ENCODE results near the gene APOB. TPM values are rescaled to one million over a fixed set of nuclear protein-coding genes. Genes with fewer than 3 reads are reported as not detected.
A peak's percentile ranks its signal among the peaks of the same experiment; 100 is the strongest.

APOB gene
- total and polyA plus RNA-seq, 2 of the 13 experiments (the other 11 are each of a cell fraction or from before 2014, with no cell fraction given), result 1,569 to 2,515 TPM

GRCh38 chr2:21018290-21018689, 25.6 kb downstream of the APOB start:
- Histone ChIP-seq H3K27me3 (ENCODE audit: control insufficient read depth in 1 of 2, insufficient read depth in 2 of 2, low read length in 2 of 2) (no peaks in the 10 kb centered on the region), H4K20me1 (ENCODE audit: insufficient read depth, low read length) (peaks cover 96% of the 10 kb centered on the region), H3K4me2 (ENCODE audit: low read depth, low read length) (no peak overlapping the region), H3K4me1 (ENCODE audit: insufficient read depth, low read length) (peaks cover 84% of the 10 kb centered on the region), H3K27ac (ENCODE audit: extremely low read length, insufficient read depth, low read length) (peak overlapping the region; percentile 27), H2AFZ (ENCODE audit: low read length) (no peak overlapping the region), H3K36me3 (replicated peaks in 1 of 2; ENCODE audit: control insufficient read depth in 1 of 2, insufficient read depth in 2 of 2, low read length in 2 of 2) (peaks cover 73 to 96% of the 10 kb centered on the region in 2 experiments), H3K9me3 (ENCODE audit: low read length) (no peaks in the 10 kb centered on the region), H3K9ac (ENCODE audit: insufficient read depth, low read depth, low read length) (no peak overlapping the region), H3K79me2 (ENCODE audit: insufficient read depth, low read length) (peaks cover 13% of the 10 kb centered on the region), H3K4me3 (replicated peaks in 1 of 3; ENCODE audit: insufficient read depth in 1 of 3, low read depth in 2 of 3, low read length in 3 of 3) (no peak overlapping the region)
- no peak for FAIRE-seq
- ChIA-PET CTCF (ENCODE audit: low intra/inter-chr PET ratio, low total read pairs) (no interaction called here), POLR2A (interaction anchor here (1.5 to 8.4 kb wide), 4 partner anchors 10 to 99 kb away, joined by 4 to 81 read pairs (median 10); no protein-coding TSS in a partner anchor)
- BruUV-seq (replicated peaks), result no TSS peak
- DNase-seq (ENCODE audit: low spot score), result no peak
- intact Hi-C loops (cut with micrococcal nuclease; ENCODE audit: unreplicated experiment) (no loop called here), in situ Hi-C loops (cut with HindIII; ENCODE audit: extremely low pct_ligation_motif_present, low pct_unique_long_range_greater_than_20kb) (no loop called here)
- WGBS (ENCODE audit: low lambda C conversion rate), result 97% methylated on average over 2 of the region's 2 CpGs
- ATAC-seq, result peak; percentile 0; the same call in 1 of the 3 replicates
- TF ChIP-seq JUNB (CRISPR knock-in tag; IDR thresholded peaks at IDR 0.05; ENCODE audit: borderline replicate concordance) (no peak), ZNF337 (CRISPR knock-in tag; IDR thresholded peaks at IDR 0.05; ENCODE audit: borderline replicate concordance, low read depth) (no peak; the same call in 1 of the 2 replicates), RXRA (CRISPR knock-in tag; IDR thresholded peaks at IDR 0.05) (no peak), ZNF615 (CRISPR knock-in tag; IDR thresholded peaks at IDR 0.05; ENCODE audit: borderline replicate concordance) (no peak), ZNF549 (CRISPR knock-in tag; IDR thresholded peaks at IDR 0.05) (no peak), ZNF256 (CRISPR knock-in tag; conservative IDR thresholded peaks at IDR 0.05) (no peak), RARA (CRISPR knock-in tag; IDR thresholded peaks at IDR 0.05) (no peak), NONO (IDR thresholded peaks at IDR 0.05) (no peak), NONO (CRISPR knock-in tag; conservative IDR thresholded peaks at IDR 0.05) (no peak; the same call in 1 of the 2 replicates), ISL2 (CRISPR knock-in tag; IDR thresholded peaks at IDR 0.05) (no peak), MAF1 (CRISPR knock-in tag; IDR thresholded peaks at IDR 0.05; ENCODE audit: borderline replicate concordance) (no peak)
- TF ChIP-seq, protein P1, sequence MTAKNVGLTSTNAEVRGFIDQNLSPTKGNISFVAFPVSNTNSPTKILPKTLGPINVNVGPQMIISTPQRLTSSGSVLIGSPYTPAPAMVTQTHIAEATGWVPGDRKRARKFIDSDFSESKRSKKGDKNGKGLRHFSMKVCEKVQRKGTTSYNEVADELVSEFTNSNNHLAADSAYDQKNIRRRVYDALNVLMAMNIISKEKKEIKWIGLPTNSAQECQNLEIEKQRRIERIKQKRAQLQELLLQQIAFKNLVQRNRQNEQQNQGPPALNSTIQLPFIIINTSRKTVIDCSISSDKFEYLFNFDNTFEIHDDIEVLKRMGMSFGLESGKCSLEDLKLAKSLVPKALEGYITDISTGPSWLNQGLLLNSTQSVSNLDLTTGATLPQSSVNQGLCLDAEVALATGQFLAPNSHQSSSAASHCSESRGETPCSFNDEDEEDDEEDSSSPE (CRISPR knock-in tag; IDR thresholded peaks at IDR 0.05), result no peak
- TF ChIP-seq, protein P2, sequence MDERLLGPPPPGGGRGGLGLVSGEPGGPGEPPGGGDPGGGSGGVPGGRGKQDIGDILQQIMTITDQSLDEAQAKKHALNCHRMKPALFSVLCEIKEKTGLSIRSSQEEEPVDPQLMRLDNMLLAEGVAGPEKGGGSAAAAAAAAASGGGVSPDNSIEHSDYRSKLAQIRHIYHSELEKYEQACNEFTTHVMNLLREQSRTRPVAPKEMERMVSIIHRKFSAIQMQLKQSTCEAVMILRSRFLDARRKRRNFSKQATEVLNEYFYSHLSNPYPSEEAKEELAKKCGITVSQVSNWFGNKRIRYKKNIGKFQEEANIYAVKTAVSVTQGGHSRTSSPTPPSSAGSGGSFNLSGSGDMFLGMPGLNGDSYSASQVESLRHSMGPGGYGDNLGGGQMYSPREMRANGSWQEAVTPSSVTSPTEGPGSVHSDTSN (CRISPR knock-in tag; IDR thresholded peaks at IDR 0.05), result no peak
- TF ChIP-seq, protein P3, sequence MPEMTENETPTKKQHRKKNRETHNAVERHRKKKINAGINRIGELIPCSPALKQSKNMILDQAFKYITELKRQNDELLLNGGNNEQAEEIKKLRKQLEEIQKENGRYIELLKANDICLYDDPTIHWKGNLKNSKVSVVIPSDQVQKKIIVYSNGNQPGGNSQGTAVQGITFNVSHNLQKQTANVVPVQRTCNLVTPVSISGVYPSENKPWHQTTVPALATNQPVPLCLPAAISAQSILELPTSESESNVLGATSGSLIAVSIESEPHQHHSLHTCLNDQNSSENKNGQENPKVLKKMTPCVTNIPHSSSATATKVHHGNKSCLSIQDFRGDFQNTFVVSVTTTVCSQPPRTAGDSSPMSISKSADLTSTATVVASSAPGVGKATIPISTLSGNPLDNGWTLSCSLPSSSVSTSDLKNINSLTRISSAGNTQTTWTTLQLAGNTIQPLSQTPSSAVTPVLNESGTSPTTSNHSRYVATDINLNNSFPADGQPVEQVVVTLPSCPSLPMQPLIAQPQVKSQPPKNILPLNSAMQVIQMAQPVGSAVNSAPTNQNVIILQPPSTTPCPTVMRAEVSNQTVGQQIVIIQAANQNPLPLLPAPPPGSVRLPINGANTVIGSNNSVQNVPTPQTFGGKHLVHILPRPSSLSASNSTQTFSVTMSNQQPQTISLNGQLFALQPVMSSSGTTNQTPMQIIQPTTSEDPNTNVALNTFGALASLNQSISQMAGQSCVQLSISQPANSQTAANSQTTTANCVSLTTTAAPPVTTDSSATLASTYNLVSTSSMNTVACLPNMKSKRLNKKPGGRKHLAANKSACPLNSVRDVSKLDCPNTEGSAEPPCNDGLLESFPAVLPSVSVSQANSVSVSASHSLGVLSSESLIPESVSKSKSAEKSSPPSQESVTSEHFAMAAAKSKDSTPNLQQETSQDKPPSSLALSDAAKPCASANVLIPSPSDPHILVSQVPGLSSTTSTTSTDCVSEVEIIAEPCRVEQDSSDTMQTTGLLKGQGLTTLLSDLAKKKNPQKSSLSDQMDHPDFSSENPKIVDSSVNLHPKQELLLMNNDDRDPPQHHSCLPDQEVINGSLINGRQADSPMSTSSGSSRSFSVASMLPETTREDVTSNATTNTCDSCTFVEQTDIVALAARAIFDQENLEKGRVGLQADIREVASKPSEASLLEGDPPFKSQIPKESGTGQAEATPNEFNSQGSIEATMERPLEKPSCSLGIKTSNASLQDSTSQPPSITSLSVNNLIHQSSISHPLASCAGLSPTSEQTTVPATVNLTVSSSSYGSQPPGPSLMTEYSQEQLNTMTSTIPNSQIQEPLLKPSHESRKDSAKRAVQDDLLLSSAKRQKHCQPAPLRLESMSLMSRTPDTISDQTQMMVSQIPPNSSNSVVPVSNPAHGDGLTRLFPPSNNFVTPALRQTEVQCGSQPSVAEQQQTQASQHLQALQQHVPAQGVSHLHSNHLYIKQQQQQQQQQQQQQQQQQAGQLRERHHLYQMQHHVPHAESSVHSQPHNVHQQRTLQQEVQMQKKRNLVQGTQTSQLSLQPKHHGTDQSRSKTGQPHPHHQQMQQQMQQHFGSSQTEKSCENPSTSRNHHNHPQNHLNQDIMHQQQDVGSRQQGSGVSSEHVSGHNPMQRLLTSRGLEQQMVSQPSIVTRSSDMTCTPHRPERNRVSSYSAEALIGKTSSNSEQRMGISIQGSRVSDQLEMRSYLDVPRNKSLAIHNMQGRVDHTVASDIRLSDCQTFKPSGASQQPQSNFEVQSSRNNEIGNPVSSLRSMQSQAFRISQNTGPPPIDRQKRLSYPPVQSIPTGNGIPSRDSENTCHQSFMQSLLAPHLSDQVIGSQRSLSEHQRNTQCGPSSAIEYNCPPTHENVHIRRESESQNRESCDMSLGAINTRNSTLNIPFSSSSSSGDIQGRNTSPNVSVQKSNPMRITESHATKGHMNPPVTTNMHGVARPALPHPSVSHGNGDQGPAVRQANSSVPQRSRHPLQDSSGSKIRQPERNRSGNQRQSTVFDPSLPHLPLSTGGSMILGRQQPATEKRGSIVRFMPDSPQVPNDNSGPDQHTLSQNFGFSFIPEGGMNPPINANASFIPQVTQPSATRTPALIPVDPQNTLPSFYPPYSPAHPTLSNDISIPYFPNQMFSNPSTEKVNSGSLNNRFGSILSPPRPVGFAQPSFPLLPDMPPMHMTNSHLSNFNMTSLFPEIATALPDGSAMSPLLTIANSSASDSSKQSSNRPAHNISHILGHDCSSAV (CRISPR knock-in tag; IDR thresholded peaks at IDR 0.05; ENCODE audit: borderline replicate concordance), result no peak

Measured in HepG2 (cell line).